COLO829 (cell line): ENCODE results near the gene TXNDC11.
A peak's percentile ranks its signal among the peaks of the same experiment; 100 is the strongest.
"Not testable (repeated sequence)": the region's sequence is repeated elsewhere in the genome, so short reads cannot be mapped to it uniquely, and the experiment has no call there.

Source experiments
- DNase-seq: peaks from one replicate; pipeline ENCODE4 v3.0.0; 2012; ENCODE audit warnings: low spot score

TXNDC11 gene, protein sequence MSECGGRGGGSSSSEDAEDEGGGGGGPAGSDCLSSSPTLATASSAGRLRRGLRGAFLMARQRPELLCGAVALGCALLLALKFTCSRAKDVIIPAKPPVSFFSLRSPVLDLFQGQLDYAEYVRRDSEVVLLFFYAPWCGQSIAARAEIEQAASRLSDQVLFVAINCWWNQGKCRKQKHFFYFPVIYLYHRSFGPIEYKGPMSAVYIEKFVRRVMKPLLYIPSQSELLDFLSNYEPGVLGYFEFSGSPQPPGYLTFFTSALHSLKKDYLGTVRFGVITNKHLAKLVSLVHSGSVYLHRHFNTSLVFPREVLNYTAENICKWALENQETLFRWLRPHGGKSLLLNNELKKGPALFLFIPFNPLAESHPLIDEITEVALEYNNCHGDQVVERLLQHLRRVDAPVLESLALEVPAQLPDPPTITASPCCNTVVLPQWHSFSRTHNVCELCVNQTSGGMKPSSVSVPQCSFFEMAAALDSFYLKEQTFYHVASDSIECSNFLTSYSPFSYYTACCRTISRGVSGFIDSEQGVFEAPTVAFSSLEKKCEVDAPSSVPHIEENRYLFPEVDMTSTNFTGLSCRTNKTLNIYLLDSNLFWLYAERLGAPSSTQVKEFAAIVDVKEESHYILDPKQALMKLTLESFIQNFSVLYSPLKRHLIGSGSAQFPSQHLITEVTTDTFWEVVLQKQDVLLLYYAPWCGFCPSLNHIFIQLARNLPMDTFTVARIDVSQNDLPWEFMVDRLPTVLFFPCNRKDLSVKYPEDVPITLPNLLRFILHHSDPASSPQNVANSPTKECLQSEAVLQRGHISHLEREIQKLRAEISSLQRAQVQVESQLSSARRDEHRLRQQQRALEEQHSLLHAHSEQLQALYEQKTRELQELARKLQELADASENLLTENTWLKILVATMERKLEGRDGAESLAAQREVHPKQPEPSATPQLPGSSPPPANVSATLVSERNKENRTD

GRCh38 chr16:11742536-11743307, at the start of gene TXNDC11:
Gene TXNDC11 (minus strand): TSS chr16:11742857. CDS start chr16:11742730, 127 bp downstream.
- peak; percentile 98 for DNase-seq

- DNase-seq, result no peak
Measured at GRCh38 chr16:11791144-11791828, 48.6 kb upstream of the TXNDC11 start.

DNA sequence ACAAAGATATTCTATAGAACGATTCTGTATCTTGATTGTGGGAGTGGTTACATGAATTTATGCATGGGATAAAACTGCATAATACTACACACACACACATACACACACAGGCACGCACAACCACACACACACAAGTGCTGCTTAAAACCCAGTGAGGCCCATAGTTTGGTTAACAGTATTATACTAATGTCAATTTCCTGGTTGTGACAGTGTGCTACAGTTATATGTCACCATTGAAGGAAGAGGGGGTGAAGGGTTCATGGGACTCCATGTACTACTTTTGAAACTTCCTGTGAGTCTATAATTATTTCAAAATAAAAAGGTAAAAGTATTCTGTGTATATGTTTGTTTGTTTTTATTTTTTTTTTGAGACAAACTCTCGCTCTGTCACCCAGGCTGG, 46.3 kb upstream of the TXNDC11 start:
- no peak for DNase-seq

DNA sequence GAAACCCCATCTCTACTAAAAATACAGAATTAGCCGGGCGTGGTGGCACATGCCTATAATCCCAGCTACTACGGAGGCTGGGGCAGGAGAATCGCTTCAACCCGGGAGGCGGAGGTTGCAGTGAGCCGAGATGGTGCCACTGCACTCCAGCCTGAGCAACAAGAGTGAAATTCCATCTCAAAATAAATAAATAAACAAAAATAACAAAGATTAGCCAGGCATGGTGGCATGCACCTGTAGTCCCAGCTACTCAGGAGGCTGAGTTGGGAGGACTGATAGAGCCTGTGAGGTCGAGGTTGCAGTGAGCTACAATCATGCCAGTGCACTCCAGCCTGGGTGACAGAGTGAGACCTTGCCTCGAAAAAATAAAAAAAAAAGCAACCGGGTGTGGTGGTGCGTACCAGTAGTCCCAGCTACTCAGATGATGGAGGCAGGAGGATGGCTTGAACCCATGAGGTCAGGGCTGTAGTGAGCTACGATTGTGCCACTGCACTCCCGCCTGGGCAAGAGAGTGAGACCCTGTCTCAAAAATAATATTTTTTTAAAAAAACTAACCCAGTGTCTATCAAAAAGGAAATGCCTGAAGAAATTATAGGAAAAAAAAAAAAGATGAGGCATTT, 42.4 kb upstream of the TXNDC11 start:
- DNase-seq, result not testable (repeated sequence)

DNA sequence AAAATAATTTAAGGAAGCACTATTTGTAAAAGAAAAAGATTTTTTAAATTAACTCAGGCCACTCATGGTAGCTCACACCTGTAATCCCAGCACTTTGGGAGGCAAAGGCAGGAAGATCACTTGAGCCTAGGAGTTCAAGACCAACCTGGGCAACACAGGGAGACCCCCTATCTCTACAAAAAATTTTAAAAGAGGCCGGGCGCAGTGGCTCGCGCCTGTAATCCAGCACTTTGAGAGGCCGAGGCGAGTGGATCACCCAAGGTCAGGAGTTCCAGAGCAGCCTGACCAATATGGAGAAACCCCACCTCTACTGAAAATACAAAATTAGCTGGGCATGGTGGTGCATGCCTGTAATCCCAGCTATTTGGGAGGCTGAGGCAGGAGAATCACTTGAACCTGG, 41.7 kb upstream of the TXNDC11 start:
- DNase-seq, result not testable (repeated sequence)

DNA sequence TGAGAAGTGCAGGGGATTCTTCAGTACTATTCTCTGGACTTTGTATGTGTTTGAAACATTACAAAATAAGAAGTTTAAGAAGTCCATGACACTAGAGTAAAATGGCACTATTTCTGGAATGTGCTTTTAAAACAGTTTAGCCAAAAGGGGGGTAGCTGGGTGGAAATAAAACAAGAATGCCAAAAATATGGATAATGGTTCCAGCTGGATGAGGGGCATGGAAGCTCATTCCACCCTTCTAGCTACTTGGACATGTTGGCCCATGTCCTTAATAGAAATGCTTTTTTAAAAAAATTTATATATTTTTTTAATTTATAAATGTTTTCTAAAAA, 41.3 kb upstream of the TXNDC11 start:
- DNase-seq, result no peak

- peak; percentile 73 for DNase-seq
Measured at GRCh38 chr16:11783319-11784037, 40.8 kb upstream of the TXNDC11 start.

GRCh38 chr16:11781773-11782172, 39.1 kb upstream of the TXNDC11 start:
- DNase-seq, result peak; percentile 83

GRCh38 chr16:11780991-11781680, 38.5 kb upstream of the TXNDC11 start:
- no peak for DNase-seq

- DNase-seq, result no peak
Measured at GRCh38 chr16:11779074-11779473, 36.4 kb upstream of the TXNDC11 start.

GRCh38 chr16:11774065-11774626, 31.5 kb upstream of the TXNDC11 start:
- DNase-seq, result no peak

DNA sequence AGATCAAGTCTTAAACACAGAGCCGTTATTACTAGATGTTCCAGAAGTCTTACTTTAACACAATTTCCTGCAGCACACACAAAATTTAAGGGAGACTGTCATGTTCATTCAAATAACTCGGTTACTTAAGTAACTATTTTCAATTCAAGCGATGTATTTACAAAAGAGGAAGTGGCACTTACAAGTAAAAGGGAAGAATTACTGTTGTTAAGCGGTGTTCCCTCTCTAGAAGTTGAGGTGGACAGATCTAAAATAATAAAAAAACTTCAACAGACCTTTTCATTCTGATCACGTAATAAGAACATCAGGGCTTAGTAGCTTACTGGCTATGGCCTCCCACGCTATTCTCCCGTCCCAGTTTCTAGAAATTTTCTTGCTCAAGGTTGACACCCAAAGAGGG, 26.2 kb upstream of the TXNDC11 start:
- DNase-seq, result no peak

GRCh38 chr16:11762431-11762830, 19.8 kb upstream of the TXNDC11 start:
- no peak for DNase-seq

GRCh38 chr16:11759997-11760396, 17.3 kb upstream of the TXNDC11 start:
- no peak for DNase-seq

- no peak for DNase-seq
Measured at GRCh38 chr16:11759163-11759834, 16.6 kb upstream of the TXNDC11 start.

GRCh38 chr16:11757671-11758545, 15.3 kb upstream of the TXNDC11 start:
- DNase-seq, result no peak

GRCh38 chr16:11756248-11756647, 13.6 kb upstream of the TXNDC11 start:
- no peak for DNase-seq
